ENCODE results near the gene SLC41A2.

SLC41A2 gene

GRCh38 chr12:104929977-104930376, 28.1 kb downstream of the SLC41A2 start:
- no peak for DNase-seq

DNA sequence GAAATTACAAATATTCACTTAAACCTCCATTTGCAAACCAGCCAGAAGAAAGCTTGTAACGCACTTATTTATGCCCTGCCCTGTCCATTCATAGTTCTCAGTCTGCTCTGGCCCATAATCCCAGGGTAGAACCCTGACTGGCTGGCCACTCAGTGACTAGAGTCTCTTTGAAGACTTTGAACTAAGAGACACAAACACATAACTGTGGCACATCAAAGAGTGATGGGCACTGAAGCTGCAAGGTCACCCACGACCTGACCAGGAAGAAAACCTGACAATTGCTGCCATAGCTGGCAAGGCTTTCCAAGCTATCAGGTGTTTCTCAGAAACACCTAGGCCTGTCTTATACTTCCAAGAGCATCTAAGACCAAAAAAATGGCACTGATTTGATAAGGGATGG, 28.7 kb downstream of the SLC41A2 start:
- DNase-seq = no peak

DNA sequence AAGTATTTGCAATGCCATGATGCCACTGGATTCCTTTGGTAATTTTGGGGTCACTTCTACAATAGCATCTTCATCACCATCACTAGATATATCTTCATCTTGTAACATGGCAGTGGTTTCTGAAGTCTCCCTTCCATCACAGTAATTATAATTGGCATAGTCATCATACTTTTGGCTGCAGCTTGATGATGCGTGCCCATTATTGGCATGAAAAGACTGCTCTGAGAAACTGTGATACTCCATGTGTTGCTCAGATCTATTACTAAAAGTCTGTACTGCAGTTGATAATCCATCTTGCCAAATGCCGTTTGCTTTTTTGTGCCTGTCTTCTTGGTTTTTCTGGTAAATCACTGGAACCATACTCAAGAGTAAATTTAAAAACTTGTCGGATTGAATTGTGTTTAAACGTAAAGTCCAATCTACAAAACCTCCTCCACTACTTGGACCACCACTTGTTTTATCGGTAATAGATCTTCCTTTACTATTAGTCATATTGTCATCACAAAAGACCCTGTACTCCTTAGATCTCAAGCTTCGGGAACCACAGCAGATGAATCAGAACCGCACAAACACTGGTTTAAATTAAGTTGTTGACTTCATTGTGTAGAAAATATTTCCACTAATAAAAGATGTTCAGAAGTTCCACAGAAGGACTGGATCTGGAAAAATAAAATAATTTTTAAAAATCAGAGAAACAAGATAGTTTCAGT, 29.9 kb downstream of the SLC41A2 start:
- DNase-seq = no peak

DNA sequence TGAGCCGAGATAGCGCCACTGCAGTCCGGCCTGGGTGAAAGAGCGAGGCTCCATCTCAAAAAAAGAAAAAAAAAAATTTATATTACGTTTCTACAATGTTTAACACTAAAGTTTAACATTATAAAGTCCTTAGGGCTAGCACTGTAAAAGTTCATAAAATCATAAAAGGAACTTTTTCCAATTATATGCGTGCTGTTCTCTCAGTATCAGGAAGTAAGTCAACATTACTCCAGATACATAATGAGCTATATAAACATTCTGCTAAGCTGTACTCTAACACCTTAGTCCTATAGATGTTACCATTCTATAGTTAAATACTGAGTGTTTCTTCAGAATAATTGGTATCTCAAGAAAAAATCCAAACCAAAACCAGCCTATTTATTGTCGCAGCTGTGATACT, 32.6 kb downstream of the SLC41A2 start:
- no peak for DNase-seq

DNA sequence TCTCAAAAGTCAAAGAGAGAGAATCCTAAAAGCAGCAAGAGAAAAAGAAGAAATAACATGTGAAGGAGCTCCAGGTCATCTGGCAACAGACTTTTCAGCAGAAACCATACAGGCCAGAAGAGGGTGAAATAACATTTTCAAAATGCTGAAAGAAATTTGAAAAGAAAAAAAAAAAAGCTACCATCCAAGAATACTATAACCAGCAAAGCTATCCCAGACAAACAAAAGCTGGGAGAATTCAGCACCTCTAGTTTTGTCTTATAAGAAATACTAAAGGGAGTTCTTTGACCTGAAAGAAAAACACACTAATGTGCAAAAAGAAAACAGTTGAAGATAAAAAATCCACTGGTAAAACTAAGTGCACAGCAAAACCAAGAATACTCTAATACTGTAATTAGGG, 36.8 kb downstream of the SLC41A2 start:
- no peak for DNase-seq

- no peak for DNase-seq
Measured at GRCh38 chr12:104911942-104912341, 46.1 kb downstream of the SLC41A2 start.

DNA sequence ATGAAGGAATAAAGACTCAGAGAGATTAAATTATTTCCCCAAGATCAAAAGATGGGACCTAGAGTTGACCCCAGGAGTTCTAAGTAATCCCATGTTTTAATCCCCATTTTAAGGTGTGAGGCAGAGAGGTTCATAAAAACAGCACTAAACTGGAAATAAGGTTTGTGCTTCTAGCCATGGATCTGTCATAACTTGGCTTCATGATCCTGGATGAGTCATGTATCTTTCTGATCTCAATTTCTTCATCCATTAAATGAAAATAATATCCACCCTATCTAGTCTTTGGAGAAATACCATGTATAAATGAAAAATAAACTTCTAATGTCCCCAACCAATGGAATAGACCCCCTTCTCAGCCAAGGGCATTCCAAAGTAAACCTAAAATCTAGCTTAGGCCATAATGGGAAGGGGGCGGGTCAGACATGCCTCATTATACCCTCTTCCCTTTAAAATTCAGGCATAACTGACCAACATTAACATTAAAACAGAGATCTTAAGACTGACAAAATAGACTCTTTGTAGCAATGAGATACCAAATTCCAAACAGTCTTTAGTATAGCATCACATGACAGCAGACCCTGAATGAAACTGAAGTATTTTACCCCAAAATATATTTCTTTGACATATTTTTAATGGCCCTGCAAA, 47.8 kb downstream of the SLC41A2 start:
- no peak for DNase-seq

DNA sequence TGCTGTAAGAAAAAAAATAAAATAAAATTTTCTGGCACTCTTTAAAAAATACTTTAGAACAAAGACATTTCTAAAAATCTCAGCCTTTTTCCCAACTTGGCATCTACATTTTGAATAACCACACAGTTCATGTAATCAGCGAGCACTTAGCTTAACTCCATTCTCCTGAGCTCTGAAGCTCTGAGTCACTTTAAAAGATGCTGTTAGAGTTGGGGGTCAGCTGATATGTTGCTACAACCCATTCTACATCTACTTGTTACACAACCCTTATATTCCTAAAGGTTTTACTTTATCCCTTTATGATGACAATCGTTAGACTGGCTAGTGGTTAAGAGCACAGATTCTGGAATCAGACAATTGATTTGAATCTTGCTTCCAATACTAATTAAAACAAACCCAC, 48.3 kb downstream of the SLC41A2 start:
- DNase-seq = no peak
